HG03108 (cell line): Measurements from ENCODE around the gene TSPAN10.
"Not testable (repeated sequence)": the region's sequence is repeated elsewhere in the genome, so short reads cannot be mapped to it uniquely, and the experiment has no call there.

Experiments used
- ATAC-seq: cut with Tn5 transposase; IDR thresholded peaks from one replicate; pipeline ENCODE4 v1.9.1; 2021; ENCODE audit warnings: moderate library complexity; ENCODE audit not compliant: unreplicated experiment

The TSPAN10 gene

DNA sequence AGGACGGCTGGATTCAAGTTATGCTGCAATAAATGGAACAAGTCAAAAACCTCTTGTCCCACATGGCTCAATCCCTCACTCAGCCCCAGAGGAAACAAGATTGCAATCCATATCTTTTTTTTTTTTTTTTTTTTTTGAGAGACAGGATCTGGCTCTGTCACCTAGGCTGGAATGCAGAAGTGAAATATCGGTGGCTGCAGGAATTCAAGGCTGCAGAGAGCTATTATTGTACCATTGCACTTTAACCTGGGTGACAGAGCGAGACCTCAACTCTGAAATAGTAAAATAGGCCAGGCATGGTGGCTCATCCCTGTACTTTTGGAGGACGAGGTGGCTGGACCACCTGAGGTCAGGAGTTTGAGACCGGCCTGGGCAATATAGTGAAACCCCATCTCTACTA lies 22.0 kb downstream of the TSPAN10 start:
- no peak for ATAC-seq

DNA sequence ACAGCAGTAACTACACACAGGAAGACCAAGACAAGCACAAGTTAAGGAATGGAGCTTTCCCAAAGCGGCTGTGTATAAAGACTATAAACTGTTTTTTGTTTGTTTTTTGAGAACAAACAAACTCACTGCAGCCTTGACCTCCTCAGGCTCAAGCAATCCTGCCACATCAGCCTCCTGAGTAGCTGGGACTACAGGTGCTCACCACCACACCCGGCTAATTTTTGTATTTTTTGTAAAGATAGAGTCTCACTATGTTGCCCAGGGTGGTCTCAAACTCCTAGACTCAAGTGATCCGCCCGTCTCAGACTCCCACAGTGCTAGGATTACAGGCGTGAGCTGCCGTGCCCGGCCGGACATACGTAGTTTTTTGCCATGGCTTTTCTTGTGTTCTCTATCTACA lies 23.4 kb downstream of the TSPAN10 start:
- ATAC-seq: no peak

DNA sequence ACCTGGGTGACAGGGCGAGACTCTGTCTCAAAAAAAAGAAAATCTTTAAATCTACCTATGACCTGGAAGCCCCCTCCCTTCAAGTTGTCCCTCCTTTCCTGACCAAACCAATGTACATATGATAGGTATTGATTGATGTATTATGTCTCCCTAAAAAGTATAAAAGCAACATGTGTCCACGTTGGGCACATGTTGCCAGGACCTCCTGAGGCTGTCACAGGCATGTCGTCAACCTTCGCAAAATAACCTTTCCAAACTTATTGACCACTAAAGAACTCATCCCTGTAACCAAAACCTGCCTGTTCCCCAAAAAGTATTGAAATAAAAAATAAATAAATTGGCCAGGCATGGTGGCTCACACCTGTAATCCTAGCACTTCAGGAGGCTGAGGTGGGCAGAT lies 25.0 kb downstream of the TSPAN10 start:
- ATAC-seq: no peak

- no peak for ATAC-seq
These were observed 27.1 kb downstream of the TSPAN10 start for GRCh38 chr17:81664051-81664470.

- ATAC-seq: no peak
These were observed 28.5 kb downstream of the TSPAN10 start for GRCh38 chr17:81665205-81666091.

GRCh38 chr17:81666092-81666341 lies 29.0 kb downstream of the TSPAN10 start:
- ATAC-seq: peak; percentile 15

DNA sequence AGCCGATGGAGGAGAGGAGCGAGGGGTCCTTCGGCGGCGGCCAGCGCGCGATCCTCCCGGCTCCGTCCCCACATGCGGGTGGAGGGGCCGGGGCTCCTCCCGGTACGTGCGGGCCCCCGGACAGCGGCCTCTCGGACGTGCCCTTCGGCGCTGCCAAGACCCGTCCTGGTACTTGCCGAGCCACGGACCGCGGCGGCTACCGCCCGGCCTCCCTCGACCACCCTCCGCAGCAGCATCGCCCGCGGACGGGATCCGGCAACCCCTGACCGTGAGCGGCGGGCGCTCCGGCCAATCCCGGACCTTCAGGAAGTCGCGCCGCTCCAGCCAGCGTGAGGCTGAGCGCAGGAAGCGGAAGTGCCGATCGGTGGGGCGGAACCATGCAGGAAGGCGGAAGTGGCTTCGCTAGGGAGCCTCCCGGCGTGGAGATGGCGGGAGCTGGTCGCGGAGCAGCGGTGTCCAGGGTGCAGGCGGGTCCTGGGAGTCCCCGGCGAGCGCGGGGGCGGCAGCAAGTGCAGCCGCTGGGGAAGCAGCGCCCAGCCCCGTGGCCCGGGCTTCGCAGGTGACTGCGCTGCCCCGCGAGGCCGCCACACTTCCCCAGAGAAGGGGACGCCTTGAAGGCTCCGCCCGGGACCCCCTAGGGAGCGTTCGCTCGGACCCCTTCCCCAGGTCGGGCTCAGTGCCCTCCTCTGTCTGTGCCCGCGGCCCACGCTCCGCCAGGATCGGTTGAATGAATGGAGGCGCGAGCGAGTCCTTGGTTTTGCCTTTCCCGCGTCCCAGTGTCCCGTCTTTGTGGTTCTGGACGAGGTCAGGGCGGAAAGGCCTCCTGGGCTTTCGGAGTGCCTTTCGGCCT lies 29.6 kb downstream of the TSPAN10 start, which contains the start of the genes CCDC137 and OXLD1:
CCDC137 (plus strand) TSS at position 396 of the 850 bp plus-strand sequence; CDS start at position 426, 30 bp downstream.
OXLD1 (minus strand) TSS at position 264 of the 850 bp plus-strand sequence; CDS start at position 236, 28 bp downstream.
- ATAC-seq: peak; percentile 91

GRCh38 chr17:81667754-81668153 lies 30.8 kb downstream of the TSPAN10 start:
- ATAC-seq: no peak

- ATAC-seq: no peak
These were observed 35.5 kb downstream of the TSPAN10 start for GRCh38 chr17:81672504-81672903.

DNA sequence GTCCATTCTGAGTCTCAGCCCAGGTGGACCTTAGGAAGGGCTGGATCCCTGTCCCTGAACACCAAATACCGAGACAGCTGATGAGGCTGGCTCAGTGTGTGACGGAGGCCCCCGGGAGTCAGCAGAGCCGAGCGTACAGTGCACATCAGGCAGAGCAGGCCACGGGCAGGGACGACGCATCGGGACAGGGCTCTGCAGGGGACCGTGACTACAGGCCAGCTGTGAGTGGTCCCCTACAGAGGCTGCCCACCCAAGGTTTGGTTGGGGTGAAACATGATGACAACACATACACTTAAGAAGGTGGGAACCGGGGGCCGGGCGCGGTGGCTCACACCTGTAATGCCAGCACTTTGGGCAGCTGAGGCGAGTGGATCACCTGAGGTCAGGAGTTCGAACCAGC lies 36.0 kb downstream of the TSPAN10 start:
- ATAC-seq: no peak

DNA sequence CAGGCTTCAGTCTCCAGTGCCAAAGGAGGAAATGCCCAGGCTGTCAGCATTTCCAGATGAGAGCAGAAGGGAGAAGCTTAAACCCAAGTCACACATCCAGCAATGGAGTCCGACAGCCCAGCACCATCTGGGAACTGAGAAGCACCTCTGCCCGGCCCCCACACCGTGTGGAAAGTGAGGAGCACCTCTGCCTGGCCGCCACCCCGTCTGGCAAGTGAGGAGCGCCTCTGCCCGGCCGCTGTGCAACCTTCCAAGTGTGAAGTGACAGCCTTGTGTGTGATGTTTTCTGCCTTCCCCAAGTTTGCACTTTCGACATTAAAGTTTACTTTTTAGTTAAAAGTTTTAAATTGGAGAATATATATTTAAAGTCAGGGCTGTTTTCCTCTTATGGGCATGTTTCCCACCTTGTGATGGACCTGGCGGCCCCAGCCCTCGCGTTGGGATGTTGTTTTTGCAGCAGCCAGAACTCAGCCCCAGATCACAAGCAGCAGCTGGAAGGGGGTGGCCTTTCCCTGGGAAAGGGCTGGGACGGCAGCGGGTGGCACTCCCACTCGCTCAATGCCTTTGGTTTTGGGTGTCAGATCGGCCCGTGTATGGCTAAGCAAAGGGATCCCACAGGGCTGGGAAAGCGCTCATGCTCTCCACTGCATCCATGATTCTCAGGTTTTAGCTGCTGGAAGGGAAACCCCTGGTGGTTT lies 36.7 kb downstream of the TSPAN10 start:
- ATAC-seq: no peak

GRCh38 chr17:81675515-81676221 lies 38.7 kb downstream of the TSPAN10 start:
- not testable (repeated sequence) for ATAC-seq

DNA sequence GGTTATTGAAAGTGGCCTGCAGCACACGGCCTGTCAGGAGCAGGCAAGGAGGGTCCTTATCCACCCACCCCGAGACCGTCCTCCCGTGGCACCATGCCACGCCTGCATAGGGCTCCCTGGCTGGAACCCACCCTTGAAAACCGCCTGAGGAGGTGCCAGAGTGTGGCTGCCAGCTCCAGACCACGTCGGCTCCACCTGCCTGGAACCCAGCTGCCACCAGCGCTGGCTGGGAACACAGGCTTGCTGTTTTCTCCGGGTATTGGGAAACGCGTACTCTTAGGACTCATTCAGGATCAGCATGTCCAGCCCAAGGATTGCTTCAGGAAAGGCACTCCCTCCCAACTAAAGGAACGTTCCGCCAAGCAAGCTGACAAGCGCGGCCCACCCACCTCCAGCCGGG lies 39.9 kb downstream of the TSPAN10 start:
- no peak for ATAC-seq

- ATAC-seq: no peak
These were observed 43.2 kb downstream of the TSPAN10 start for GRCh38 chr17:81680150-81680549.

DNA sequence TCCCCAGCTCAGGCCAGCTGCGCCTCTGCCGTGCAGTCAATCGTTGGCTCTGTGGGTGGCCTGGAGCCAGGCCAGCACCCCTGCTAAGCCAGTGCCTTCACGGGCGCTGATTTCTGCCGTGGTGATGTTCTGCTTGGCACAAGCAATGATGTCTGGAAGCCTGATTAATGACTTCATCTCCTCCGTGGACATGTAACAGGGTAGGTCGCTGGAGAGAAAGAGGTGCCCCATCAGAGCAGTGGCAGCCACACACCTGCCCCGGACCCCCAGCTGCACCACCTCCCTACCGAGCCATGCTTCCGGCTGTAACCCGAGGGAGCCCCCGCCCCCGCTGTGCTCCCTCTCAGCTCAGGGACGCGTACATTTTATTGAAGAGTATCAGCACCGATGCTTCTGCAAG lies 44.7 kb downstream of the TSPAN10 start:
- no peak for ATAC-seq

DNA sequence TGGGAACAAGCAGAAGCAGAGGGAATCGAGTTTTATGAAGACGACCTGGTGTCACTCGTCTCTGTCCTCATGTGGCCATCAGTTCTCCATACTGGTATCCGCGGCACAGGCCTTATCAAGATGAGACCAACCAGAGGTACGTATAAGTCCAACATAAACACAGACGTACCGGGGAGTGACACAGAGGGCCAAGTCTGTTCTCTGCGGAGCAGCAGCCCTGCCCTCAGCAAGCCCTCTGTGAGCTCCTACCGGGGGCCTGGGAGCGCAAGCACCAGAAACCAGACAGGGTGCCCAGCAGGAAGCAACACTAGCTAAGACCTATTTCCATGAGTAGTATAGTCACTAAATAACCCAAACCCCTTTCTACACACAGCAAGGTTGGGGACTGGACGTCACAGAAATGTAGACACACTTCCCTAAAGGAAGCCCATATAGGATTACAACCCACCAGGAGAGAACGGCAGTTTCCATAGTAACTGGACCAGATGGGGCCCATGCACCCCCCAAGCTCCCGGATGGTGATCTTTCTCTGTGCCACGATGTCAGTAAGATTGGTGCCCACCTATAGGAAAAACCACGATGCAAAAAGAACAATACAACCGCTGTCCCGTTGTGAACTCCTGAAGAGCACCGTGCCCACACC lies 45.7 kb downstream of the TSPAN10 start:
- no peak for ATAC-seq

GRCh38 chr17:81683208-81683583 lies 46.2 kb downstream of the TSPAN10 start:
- ATAC-seq: peak; percentile 17

- peak; percentile 92 for ATAC-seq
These were observed 46.8 kb downstream of the TSPAN10 start, which contains the start of the genes ARL16 and HGS for GRCh38 chr17:81683584-81684441. Gene ARL16 (minus strand): TSS chr17:81683797. CDS start chr17:81683753, 44 bp downstream. Gene HGS (plus strand): TSS chr17:81684011. CDS start chr17:81684067, 56 bp downstream.

DNA sequence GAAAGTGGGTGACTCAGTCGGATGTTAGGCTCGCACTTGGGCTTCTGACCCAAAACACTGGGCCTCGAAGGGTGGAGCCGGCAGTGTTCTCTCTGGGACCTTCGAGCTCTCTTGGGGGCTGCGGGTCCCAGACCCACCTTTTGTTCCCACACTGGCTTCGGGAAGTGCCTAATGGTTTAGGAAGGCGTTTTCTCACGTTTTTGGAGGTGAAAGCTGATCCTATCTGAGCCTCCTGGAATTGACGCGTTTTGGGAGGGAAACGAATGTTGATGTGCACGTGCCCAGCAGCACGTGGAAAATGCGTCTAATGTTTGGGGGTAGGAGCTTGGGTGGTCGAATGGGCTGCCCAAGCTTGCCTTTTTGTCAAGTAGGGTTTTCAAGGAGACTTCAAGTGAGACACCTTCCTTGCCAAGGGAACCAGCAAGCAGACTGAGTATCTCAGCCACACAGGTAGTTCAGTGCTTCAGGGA lies 47.5 kb downstream of the TSPAN10 start:
- ATAC-seq: no peak
